Ectodermal cell (in vitro differentiated cells): ENCODE data around the gene ACTRT2.

Source experiments
- H3K27ac ChIP-seq: 2 replicates; pipeline ENCODE4 v1.7.0; 2013; ENCODE audit warnings: mild to moderate bottlenecking, low read depth, low read length; ENCODE audit not compliant: insufficient read depth, poor library complexity, severe bottlenecking
- H3K27me3 ChIP-seq: 2 replicates; pipeline ENCODE4 v1.7.0; 2013; ENCODE audit warnings: mild to moderate bottlenecking, low read length; ENCODE audit not compliant: insufficient read depth, control insufficient read depth, poor library complexity, severe bottlenecking
- H3K36me3 ChIP-seq: one replicate; pipeline ENCODE4 v1.7.0; 2013; ENCODE audit warnings: low read length; ENCODE audit not compliant: control insufficient read depth, insufficient read depth
- H3K4me1 ChIP-seq: one replicate; pipeline ENCODE4 v1.7.0; 2013; ENCODE audit warnings: low read length; ENCODE audit not compliant: control insufficient read depth, insufficient read depth
- H3K4me3 ChIP-seq: 2 replicates; pipeline ENCODE4 v1.7.0; 2013; ENCODE audit warnings: low read depth, low read length, control low read depth; ENCODE audit not compliant: insufficient read depth
- H3K9me3 ChIP-seq: 2 replicates; pipeline ENCODE4 v1.7.0; 2013; ENCODE audit warnings: mild to moderate bottlenecking, low read length, moderate library complexity; ENCODE audit not compliant: control insufficient read depth
- WGBS, 2 experiments: methylation state at CpG; one replicate each; pipeline ENCODE4 v1.1.7; 2013; ENCODE audit warnings: missing lambda C conversion rate in 2 of 2; 5-methylcytosine and 5-hydroxymethylcytosine counted together

Gene ACTRT2

DNA sequence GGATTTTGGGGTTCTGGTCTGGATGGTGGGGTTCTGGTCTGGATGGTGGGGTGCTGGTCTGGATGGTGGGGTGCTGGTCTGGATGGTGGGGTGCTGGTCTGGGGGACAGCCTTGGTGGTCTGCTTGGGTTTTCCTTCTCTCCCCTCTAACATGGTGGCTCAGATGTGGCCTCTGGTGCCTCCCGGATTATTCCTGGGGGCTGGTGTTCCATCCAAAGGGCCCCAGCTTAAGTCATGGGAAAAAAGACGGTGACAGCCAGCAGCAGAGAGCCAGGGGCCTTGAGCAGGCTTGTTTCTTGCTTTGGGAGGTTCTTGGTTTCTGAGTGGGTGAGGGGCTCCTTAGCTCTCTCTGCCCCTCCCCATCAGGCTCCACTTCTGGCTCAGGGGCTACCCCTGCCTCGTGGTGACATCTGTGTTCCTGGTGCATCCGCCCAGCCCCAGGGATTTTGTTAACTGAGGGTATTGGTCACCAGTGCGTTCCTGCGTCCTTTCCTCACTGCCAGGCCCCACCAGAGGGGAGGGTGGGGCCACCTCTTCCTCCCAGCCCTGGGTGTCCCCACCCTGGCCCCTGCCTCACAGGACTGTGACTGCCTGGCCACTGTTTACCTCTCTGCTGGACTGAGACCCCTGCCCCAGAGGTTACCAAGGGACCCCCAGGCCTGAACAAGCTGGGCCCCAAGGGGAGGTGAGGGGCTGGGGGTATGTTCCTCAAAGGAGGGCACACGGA is 43.2 kb upstream of the ACTRT2 start:
- Histone ChIP-seq H3K4me3 (no peak overlapping the region), H3K4me1 (no peaks in the 10 kb centered on the region), H3K27me3 (no peaks in the 10 kb centered on the region), H3K36me3 (no peaks in the 10 kb centered on the region), H3K27ac (no peak overlapping the region), H3K9me3 (no peaks in the 10 kb centered on the region)
- WGBS, 2 experiments, result 82 to 84% methylated on average over 7 of the region's 7 CpGs

DNA sequence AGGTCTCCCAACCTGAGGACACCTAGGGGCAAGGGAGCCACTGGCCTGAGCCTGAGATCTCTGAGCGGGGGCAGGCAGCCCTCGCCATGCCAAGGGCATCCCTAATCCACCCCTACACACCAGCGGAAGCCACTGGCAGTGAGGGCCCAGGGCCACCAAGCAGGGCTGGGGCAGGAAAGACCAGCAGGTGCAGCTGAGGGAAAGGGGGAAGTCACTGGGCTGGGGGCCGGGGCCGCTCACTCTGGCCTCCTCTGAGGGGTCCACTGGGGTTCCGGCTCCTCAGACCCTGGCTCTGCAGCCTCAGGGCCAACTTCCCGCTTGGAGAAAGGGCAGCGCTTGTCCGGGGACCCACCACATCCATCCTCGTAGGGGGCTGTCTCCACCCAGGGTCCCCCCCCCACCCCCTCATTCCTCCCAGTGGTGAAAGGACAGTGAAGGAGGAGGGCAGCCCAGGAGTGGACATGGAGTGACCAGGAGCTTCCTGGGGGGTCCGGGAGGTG is 42.5 kb upstream of the ACTRT2 start:
- Histone ChIP-seq H3K27me3 (no peaks in the 10 kb centered on the region), H3K27ac (no peak overlapping the region), H3K4me1 (no peaks in the 10 kb centered on the region), H3K9me3 (no peaks in the 10 kb centered on the region), H3K4me3 (no peak overlapping the region), H3K36me3 (no peaks in the 10 kb centered on the region)
- WGBS, 2 experiments, result 87 to 90% methylated on average over 10 to 11 of the region's 11 CpGs

DNA sequence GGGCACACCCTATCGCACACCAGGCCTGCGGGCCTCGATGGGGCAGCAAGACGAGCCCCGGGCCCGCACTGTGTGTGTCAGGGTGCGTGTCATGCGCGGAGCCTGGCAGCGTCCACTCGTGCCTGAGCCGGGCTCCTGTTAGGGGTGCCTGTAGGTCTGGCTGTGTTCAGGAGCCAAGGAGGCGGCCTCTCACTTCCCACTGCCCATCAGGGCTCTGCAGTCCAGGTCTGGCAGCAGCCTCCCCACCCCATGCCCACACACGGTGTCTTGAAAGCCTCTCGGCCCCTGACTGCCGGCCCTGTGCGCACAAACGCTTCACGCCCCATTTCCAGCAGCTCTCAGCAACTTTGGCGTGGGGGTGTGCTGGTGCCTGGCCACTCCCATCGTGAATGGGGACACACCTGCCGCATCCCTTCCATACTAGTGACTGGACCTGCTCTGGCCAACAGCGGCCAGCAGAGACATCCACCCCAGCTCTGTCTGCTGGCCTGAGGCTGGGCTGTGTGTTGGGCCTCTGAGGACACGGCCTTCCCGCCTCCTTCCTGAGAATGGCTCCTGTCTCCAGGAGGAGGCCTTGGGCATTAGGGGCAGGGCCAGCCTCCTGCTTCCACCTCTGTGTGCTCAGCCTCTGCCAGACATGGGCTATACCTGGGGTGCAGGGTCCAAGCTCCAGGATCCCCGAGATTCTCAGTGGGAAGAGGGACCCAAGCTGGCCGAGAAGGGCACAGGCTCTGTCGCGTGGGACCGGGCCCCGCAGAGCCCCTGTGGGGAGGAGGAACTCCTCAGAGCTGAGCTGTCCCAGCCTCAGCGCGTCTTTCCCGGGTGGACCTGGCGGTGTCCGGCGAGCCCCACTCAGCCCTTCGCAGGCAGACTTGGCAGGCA is 41.8 kb upstream of the ACTRT2 start:
- Histone ChIP-seq H3K4me3 (no peak overlapping the region), H3K27ac (no peak overlapping the region), H3K36me3 (no peaks in the 10 kb centered on the region), H3K4me1 (no peaks in the 10 kb centered on the region), H3K27me3 (no peaks in the 10 kb centered on the region), H3K9me3 (no peaks in the 10 kb centered on the region)
- WGBS, 2 experiments, result 86% methylated on average over 38 of the region's 38 CpGs

DNA sequence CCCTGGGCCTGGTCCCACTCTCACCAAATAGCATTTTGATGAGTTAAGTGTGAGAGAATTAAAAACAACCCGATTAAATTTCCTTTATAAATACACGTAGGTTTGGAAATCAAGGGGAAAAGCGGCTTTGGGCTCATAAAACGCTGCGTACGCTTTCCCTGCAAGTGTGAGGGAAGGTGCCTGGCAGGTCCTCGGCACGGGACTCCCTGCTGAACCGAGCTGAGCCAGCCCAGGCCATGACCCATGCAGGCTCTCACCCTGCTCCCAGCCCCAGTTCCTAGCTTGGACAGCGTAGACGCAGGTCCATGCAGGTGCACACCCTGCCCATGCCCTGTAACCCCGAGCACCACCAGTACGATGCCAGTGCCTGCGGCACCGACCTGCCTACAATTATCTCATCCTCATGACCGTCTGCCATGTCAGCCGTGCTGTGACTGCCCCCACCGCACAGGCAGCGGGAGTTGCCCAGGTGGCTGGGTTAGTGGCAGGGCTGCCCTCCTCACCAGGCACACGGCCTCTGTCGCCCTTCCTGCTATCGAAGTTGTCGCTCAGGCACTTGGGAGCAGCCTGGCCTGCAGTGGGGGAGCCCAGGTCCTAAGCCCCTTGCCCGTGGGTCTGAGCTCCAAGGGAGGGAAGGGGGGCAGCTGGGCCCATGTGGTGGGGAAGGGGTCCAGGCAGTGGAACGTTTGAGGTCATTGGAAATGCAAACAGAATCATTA is 41.0 kb upstream of the ACTRT2 start:
- Histone ChIP-seq H3K4me1 (no peaks in the 10 kb centered on the region), H3K27me3 (no peaks in the 10 kb centered on the region), H3K9me3 (no peaks in the 10 kb centered on the region), H3K36me3 (no peaks in the 10 kb centered on the region), H3K4me3 (no peak overlapping the region), H3K27ac (no peak overlapping the region)
- WGBS, 2 experiments, result 77 to 78% methylated on average over 25 of the region's 25 CpGs

DNA sequence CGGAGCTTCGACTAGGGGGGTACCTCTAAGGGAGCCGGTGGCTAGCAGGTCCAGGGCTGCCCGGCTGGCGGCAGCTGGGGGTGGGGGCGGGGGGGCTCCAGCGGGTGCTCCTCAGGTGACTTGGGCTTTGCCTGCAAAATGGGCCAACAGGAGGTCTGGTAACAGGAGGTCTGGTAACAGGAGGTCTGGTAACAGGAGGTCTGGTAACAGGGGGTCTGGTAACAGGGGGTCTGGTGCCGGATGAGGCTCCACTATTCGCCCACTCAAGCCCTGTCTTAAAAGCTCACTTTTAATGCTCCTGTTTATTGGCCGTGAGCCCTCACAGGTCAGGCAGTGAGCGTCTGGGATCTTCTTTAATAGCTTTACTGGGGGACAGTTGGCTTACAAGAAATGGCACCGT is 40.4 kb upstream of the ACTRT2 start:
- 79 to 86% methylated on average over 12 of the region's 12 CpGs for WGBS, 2 experiments
- Histone ChIP-seq H3K9me3 (no peaks in the 10 kb centered on the region), H3K27ac (no peak overlapping the region), H3K36me3 (no peaks in the 10 kb centered on the region), H3K4me1 (no peaks in the 10 kb centered on the region), H3K4me3 (no peak overlapping the region), H3K27me3 (no peaks in the 10 kb centered on the region)

DNA sequence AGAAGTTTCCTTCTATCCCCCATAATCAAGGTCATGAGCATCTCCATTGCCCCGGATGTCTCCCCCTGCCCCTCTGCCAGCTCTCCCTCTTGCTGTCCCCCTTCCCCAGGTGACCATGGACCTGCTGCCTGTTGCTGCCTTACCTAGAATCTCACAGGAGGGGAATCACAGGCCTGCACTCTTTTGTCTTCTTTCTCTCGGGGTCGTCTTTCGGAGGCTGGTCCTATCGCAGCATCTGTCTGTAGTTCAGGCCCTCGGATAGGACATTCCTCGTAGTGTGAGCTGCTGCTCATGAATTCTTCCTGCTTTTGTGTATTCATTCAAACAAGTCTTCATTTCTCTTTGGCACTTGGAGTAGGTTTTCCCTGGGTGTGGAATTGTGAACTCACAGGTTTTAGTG is 39.9 kb upstream of the ACTRT2 start:
- no peak overlapping the region for H3K27ac ChIP-seq
- no peaks in the 10 kb centered on the region for H3K4me1 ChIP-seq
- no peaks in the 10 kb centered on the region for H3K36me3 ChIP-seq
- no peaks in the 10 kb centered on the region for H3K27me3 ChIP-seq
- 68 to 73% methylated on average over 7 of the region's 7 CpGs for WGBS, 2 experiments
- no peaks in the 10 kb centered on the region for H3K9me3 ChIP-seq
- no peak overlapping the region for H3K4me3 ChIP-seq

DNA sequence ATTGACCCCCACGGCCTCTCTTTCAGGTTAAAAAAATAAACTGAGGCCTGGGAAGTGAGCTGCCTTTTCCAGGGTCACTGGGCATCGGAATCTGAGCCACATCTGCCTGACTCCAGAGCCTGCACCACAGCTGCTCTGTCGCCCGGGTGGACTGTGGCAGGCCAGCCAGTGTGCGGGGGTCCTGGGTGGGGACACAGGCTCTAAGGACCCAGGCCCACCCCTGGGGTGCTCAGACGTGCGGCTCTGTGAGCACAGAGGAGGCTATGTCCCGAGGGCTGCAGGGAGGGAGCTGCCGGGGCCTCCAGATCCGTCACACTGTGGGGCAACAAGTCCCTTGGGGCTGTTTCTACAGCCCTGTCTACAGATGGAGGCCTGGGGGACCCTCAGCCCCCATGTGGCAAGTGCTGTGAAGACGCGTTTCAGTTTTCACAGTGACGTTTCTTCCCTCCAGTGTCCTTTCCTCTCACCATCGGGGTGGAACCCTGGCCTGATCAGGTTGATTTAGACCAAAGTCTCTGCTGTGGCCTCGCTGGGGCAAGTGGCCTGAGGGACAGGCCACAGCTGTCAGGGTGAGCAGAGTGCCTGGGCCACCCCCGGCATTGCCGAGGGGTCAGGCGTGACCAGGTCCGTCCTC is 39.2 kb upstream of the ACTRT2 start:
- H3K27ac ChIP-seq, result no peak overlapping the region
- no peak overlapping the region for H3K4me3 ChIP-seq
- WGBS, 2 experiments, result 80 to 82% methylated on average over 19 of the region's 19 CpGs
- H3K4me1 ChIP-seq, result no peaks in the 10 kb centered on the region
- H3K27me3 ChIP-seq, result no peaks in the 10 kb centered on the region
- no peaks in the 10 kb centered on the region for H3K36me3 ChIP-seq
- no peaks in the 10 kb centered on the region for H3K9me3 ChIP-seq

DNA sequence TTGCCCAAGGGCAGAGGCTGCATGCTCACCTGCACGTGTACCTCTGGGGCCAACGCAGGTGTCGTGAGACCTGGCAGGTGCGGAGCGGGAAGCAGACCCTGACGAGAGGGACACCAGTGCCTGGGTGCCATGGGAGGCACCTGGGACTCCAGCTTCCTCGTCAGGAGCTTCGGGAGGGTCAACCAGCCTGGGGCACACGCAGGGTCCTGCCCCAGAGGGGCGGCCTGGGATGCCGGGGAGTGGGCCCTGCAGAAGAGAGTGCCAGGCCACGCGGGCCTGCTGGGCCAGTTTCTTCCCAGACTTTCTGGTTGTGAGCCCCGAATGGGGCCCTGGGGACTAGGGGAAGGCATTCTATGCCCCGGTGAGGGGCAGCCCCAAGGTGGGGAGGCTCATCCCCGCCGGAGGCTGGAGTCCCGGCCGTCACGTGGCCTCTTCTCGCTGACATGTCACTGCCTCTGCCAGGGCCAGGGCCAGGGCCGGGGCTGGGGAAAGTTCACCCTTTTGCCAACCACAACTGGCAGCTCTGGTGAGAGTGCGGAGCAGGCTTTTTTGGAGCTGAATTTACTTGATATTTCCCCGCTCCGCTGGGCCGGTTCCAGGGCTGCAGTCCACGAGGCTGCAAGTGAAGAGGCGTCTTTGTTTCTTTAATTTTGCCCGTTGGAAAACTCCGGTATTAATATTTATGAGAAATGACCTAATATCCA is 38.5 kb upstream of the ACTRT2 start:
- H3K27ac ChIP-seq, result no peak overlapping the region
- no peaks in the 10 kb centered on the region for H3K27me3 ChIP-seq
- no peak overlapping the region for H3K4me3 ChIP-seq
- WGBS, 2 experiments, result 88 to 89% methylated on average over 30 of the region's 30 CpGs
- H3K4me1 ChIP-seq, result no peaks in the 10 kb centered on the region
- H3K9me3 ChIP-seq, result no peaks in the 10 kb centered on the region
- no peaks in the 10 kb centered on the region for H3K36me3 ChIP-seq

DNA sequence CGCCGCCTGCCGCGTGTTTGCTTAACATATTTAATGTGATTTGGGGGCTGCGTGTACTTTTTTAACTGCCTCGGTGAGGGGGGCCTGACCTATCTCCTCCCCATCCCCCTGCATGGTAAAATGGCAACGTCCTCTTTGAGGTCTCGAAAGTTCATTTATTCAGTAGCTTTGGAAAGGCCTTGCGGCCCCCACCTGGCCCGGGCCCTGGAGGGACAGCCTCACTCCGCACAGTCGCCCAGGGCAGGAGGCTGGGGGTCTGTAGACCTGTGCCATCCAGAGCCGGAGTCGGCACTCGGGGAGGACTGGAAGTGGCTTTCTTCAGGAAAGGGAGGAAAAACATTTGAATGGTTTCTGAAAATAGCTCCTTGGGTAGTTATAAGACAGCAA is 38.0 kb upstream of the ACTRT2 start:
- 92 to 94% methylated on average over 15 of the region's 15 CpGs for WGBS, 2 experiments
- Histone ChIP-seq H3K36me3 (no peaks in the 10 kb centered on the region), H3K27me3 (no peaks in the 10 kb centered on the region), H3K4me3 (no peak overlapping the region), H3K9me3 (no peaks in the 10 kb centered on the region), H3K27ac (no peak overlapping the region), H3K4me1 (no peaks in the 10 kb centered on the region)
